SJSA1 (cell line): ENCODE results near the gene IFNK. TPM values are rescaled to one million over a fixed set of nuclear protein-coding genes. Genes with fewer than 3 reads are reported as not detected.
"Not testable (repeated sequence)": the region's sequence is repeated elsewhere in the genome, so short reads cannot be mapped to it uniquely, and the experiment has no call there.

ENCODE experiments used
- DNase-seq, 2 experiments: peaks; one replicate each; pipeline ENCODE4 v3.0.0-alpha.2; 2015 to 2020; ENCODE audit warnings: low spot score in 2 of 2, low read depth in 1 of 2
- H3K27ac ChIP-seq: fragments of 250-450 bp; sonication (Bioruptor Pico); 2 replicates; pipeline ENCODE4 v1.5.1; 2020; ENCODE audit warnings: mild to moderate bottlenecking, moderate library complexity
- H3K27me3 ChIP-seq: fragments of 250-450 bp; sonication (Bioruptor Pico); replicated peaks from 2 replicates; pipeline ENCODE4 v1.5.1; 2020; ENCODE audit warnings: mild to moderate bottlenecking, moderate library complexity
- H3K36me3 ChIP-seq: fragments of 250-450 bp; sonication (Bioruptor Pico); 2 replicates; pipeline ENCODE4 v1.5.1; 2020; ENCODE audit warnings: mild to moderate bottlenecking
- H3K4me1 ChIP-seq: fragments of 250-450 bp; sonication (Bioruptor Pico); replicated peaks from 2 replicates; pipeline ENCODE4 v1.6.1; 2021; ENCODE audit warnings: mild to moderate bottlenecking
- H3K4me3 ChIP-seq: fragments of 250-450 bp; sonication (Bioruptor Pico); 2 replicates; pipeline ENCODE4 v1.5.1; 2020; ENCODE audit warnings: mild to moderate bottlenecking
- H3K9me3 ChIP-seq: fragments of 250-450 bp; sonication (Bioruptor Pico); replicated peaks from 2 replicates; pipeline ENCODE4 v1.5.1; 2020; ENCODE audit warnings: mild to moderate bottlenecking
- total RNA-seq: library from RNA; depleted of rRNA; stranded (reverse); fragments of >200 nt; shearing (Covaris generic); gene quantifications from 2 replicates; pipeline ENCODE4 v1.2.3, GENCODE V29; 2014

The IFNK gene
- total RNA-seq, 1 experiment from 2014 or later, result not detected

- Histone ChIP-seq H3K4me1 (no peaks in the 10 kb centered on the region), H3K27me3 (no peaks in the 10 kb centered on the region), H3K36me3 (no peaks in the 10 kb centered on the region), H3K27ac (no peak overlapping the region), H3K9me3 (no peaks in the 10 kb centered on the region), H3K4me3 (no peak overlapping the region)
- DNase-seq, result no peak
These were observed 26.1 kb upstream of the IFNK start for GRCh38 chr9:27497883-27498417.

GRCh38 chr9:27499451-27499850, 24.6 kb upstream of the IFNK start:
- Histone ChIP-seq H3K36me3 (no peaks in the 10 kb centered on the region), H3K9me3 (no peaks in the 10 kb centered on the region), H3K4me3 (no peak overlapping the region), H3K27ac (no peak overlapping the region), H3K4me1 (no peaks in the 10 kb centered on the region), H3K27me3 (no peaks in the 10 kb centered on the region)
- DNase-seq, result peak in 1 of 2 experiments; percentile 3

DNA sequence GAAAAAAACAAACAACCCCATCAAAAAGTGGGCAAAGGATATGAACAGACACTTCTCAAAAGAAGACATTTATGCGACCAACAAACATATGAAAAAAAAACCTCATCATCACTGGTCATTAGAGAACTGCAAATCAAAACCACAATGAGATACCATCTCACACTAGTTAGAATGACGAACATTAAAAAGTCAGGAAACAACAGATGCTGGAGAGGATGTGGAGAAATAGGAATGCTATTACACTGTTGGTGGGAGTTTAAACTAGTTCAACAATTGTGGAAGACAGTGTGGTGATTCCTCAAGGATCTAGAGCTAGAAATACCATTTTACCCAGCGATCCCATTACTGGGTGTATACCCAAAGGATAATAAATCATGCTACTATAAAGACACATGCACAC, 23.2 kb upstream of the IFNK start:
- H3K4me1 ChIP-seq, H3K36me3 ChIP-seq, H3K4me3 ChIP-seq, H3K27ac ChIP-seq, H3K9me3 ChIP-seq, DNase-seq, H3K27me3 ChIP-seq: not testable (repeated sequence)

DNA sequence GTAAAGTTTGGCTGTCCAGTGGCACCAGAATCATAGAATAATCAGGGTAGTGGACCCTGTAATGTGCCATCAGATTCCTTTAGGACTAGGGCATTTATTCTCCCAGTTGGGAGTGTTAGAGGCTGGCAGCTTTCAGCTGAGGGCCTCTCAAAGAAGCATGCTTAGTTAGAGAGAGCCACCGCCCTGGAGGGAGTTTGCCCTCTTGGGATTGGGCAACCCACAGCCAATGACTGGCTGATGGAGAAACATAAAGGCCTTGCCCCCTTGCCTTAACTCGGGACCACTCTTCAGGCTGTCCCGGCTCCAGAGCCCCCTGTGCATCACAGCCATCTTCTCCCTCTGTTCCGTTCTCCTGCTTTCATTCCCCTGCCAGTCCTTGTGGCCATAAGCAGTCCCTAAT, 20.5 kb upstream of the IFNK start:
- Histone ChIP-seq H3K4me1 (no peaks in the 10 kb centered on the region), H3K36me3 (no peaks in the 10 kb centered on the region), H3K4me3 (no peak overlapping the region), H3K27me3 (no peaks in the 10 kb centered on the region), H3K27ac (no peak overlapping the region), H3K9me3 (no peaks in the 10 kb centered on the region)
- no peak for DNase-seq

DNA sequence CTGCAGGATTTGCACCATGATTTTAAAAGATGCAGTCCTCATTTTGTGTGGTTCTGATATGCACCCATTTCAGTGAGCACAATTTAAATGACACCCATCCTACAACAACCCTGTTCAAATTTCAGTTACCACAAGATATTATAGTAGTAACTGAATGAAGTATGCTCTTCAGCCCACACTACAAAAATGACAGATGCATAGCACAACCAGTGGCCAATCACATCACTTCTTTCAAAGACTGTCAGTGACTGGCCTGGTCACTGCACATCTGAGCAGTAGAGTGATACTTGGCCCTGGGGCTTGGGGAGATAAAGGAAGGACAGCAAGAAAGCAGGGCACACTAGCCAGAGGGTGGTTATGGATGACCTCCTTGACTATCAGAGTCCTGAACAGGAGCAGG, 19.8 kb upstream of the IFNK start:
- no peaks in the 10 kb centered on the region for H3K4me1 ChIP-seq

GRCh38 chr9:27505744-27506161, 18.3 kb upstream of the IFNK start:
- H3K4me1 ChIP-seq, result no peaks in the 10 kb centered on the region
- no peak for DNase-seq
- H3K36me3 ChIP-seq, result no peaks in the 10 kb centered on the region
- H3K4me3 ChIP-seq, result no peak overlapping the region
- H3K27ac ChIP-seq, result no peak overlapping the region
- H3K27me3 ChIP-seq, result no peaks in the 10 kb centered on the region
- H3K9me3 ChIP-seq, result no peaks in the 10 kb centered on the region

More for the DNA sequence above, 19.8 kb upstream of the IFNK start:
- Histone ChIP-seq H3K4me3 (no peak overlapping the region), H3K27ac (no peak overlapping the region), H3K36me3 (no peaks in the 10 kb centered on the region), H3K27me3 (no peaks in the 10 kb centered on the region), H3K9me3 (no peaks in the 10 kb centered on the region)
- no peak for DNase-seq

GRCh38 chr9:27506981-27507380, 17.1 kb upstream of the IFNK start:
- H3K27ac ChIP-seq, result no peak overlapping the region
- no peak overlapping the region for H3K4me3 ChIP-seq
- H3K9me3 ChIP-seq, result no peaks in the 10 kb centered on the region
- DNase-seq, result no peak
- H3K27me3 ChIP-seq, result no peaks in the 10 kb centered on the region
- no peaks in the 10 kb centered on the region for H3K4me1 ChIP-seq
- H3K36me3 ChIP-seq, result no peaks in the 10 kb centered on the region

- Histone ChIP-seq H3K4me1 (no peaks in the 10 kb centered on the region), H3K4me3 (no peak overlapping the region), H3K27me3 (no peaks in the 10 kb centered on the region), H3K9me3 (no peaks in the 10 kb centered on the region), H3K36me3 (no peaks in the 10 kb centered on the region), H3K27ac (no peak overlapping the region)
- no peak for DNase-seq
These were observed 13.3 kb upstream of the IFNK start for GRCh38 chr9:27510780-27511179.

- H3K36me3 ChIP-seq, result no peaks in the 10 kb centered on the region
- no peak overlapping the region for H3K27ac ChIP-seq
- no peaks in the 10 kb centered on the region for H3K27me3 ChIP-seq
- no peaks in the 10 kb centered on the region for H3K4me1 ChIP-seq
- no peak for DNase-seq
- H3K9me3 ChIP-seq, result no peaks in the 10 kb centered on the region
- H3K4me3 ChIP-seq, result no peak overlapping the region
These were observed 12.3 kb upstream of the IFNK start for GRCh38 chr9:27511771-27512170.

GRCh38 chr9:27514551-27514950, 9.5 kb upstream of the IFNK start:
- no peaks in the 10 kb centered on the region for H3K4me1 ChIP-seq
- H3K36me3 ChIP-seq, result no peaks in the 10 kb centered on the region
- no peaks in the 10 kb centered on the region for H3K9me3 ChIP-seq
- no peaks in the 10 kb centered on the region for H3K27me3 ChIP-seq
- H3K27ac ChIP-seq, result no peak overlapping the region
- DNase-seq, result no peak
- H3K4me3 ChIP-seq, result no peak overlapping the region

DNA sequence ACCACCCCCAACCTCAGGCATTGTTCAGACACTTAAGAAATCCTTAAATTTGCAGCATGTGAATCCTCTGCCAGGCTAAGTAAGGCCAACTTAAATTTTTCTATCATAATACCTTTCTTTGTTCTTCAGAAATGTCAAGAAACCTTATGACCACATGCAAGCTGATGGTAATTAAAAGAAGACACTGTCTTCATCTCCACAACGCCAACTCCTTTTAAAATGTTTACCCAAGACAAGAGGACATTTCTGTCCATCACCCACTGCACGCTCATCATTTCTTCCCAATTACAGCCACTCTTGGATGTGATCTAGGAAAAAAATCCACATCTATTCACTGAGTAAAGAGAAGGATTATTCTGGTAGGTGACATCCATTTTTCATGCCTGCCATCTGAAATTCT, 6.1 kb upstream of the IFNK start:
- Histone ChIP-seq H3K27me3 (no peaks in the 10 kb centered on the region), H3K9me3 (no peaks in the 10 kb centered on the region), H3K4me3 (no peak overlapping the region), H3K36me3 (no peaks in the 10 kb centered on the region), H3K27ac (no peak overlapping the region), H3K4me1 (no peaks in the 10 kb centered on the region)
- DNase-seq, result no peak

GRCh38 chr9:27518809-27519208, 5.3 kb upstream of the IFNK start:
- no peak overlapping the region for H3K27ac ChIP-seq

GRCh38 chr9:27519466-27520465, 4.3 kb upstream of the IFNK start:
- H3K9me3 ChIP-seq, result no peaks in the 10 kb centered on the region
- no peak overlapping the region for H3K4me3 ChIP-seq
- H3K27me3 ChIP-seq, result no peaks in the 10 kb centered on the region
- H3K27ac ChIP-seq, result no peak overlapping the region
- DNase-seq, result no peak
- no peaks in the 10 kb centered on the region for H3K4me1 ChIP-seq
- H3K36me3 ChIP-seq, result no peaks in the 10 kb centered on the region

More at GRCh38 chr9:27518809-27519208, 5.3 kb upstream of the IFNK start:
- no peak for DNase-seq
- no peaks in the 10 kb centered on the region for H3K4me1 ChIP-seq
- no peaks in the 10 kb centered on the region for H3K36me3 ChIP-seq
- no peaks in the 10 kb centered on the region for H3K27me3 ChIP-seq
- H3K4me3 ChIP-seq, result no peak overlapping the region
- H3K9me3 ChIP-seq, result no peaks in the 10 kb centered on the region

DNA sequence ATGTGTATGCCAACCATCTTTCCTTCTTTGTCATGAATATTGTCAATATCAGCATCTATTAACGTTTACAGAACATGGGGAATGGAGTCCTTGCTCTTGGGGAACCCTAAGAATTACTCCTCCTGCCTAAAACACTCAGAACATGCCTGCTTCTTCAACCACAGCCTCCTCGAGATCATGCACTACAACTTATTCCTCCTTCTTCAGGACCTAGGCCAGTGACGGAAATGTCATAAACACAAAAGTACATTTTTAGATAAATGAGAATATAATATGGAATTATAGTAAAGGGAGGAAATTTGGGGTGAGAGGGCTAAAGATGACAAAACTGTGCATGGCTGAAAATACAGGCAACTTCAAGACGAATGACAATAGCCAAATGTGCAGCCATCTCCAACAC, 3.1 kb upstream of the IFNK start:
- H3K9me3 ChIP-seq, result no peaks in the 10 kb centered on the region
- no peaks in the 10 kb centered on the region for H3K4me1 ChIP-seq
- no peaks in the 10 kb centered on the region for H3K36me3 ChIP-seq
- no peak overlapping the region for H3K27ac ChIP-seq
- H3K4me3 ChIP-seq, result no peak overlapping the region
- no peak for DNase-seq
- H3K27me3 ChIP-seq, result no peaks in the 10 kb centered on the region
